GM12891 (cell line): ENCODE measurements around the gene SLC6A8.

Experiments used
- DNase-seq: peaks from one replicate; pipeline ENCODE4 v3.0.0; 2011; ENCODE audit warnings: low spot score; ENCODE audit not compliant: insufficient read length
- FAIRE-seq: peaks from 2 replicates; lab custom pipeline; 2011; peaks lifted over from hg19 to GRCh38; lab: Jason Lieb, UNC
- PAX5 ChIP-seq: IDR thresholded peaks from 2 replicates; pipeline ENCODE4 v1.6.1; 2011; ENCODE audit warnings: low read length, moderate library complexity, mild to moderate bottlenecking; ENCODE audit not compliant: insufficient read depth, severe bottlenecking
- POLR2A ChIP-seq: IDR thresholded peaks from 2 replicates; pipeline ENCODE4 v1.6.1; 2011; ENCODE audit warnings: low read depth, low read length, control low read depth
- POLR2AphosphoS5 ChIP-seq: IDR thresholded peaks from 2 replicates; pipeline ENCODE4 v1.6.1; 2011; ENCODE audit warnings: low read depth, low read length, control low read depth
- POU2F2 ChIP-seq: IDR thresholded peaks from 2 replicates; pipeline ENCODE4 v1.6.1; 2011; ENCODE audit warnings: low read depth, mild to moderate bottlenecking, control low read depth, low read length, moderate library complexity
- SPI1 ChIP-seq: IDR thresholded peaks from 2 replicates; pipeline ENCODE4 v1.6.1; 2011; ENCODE audit warnings: low read depth, low read length, control low read depth
- TAF1 ChIP-seq: IDR thresholded peaks from 2 replicates; pipeline ENCODE4 v1.6.1; 2011; ENCODE audit warnings: low read depth, low read length, control low read depth

SLC6A8 gene

DNA sequence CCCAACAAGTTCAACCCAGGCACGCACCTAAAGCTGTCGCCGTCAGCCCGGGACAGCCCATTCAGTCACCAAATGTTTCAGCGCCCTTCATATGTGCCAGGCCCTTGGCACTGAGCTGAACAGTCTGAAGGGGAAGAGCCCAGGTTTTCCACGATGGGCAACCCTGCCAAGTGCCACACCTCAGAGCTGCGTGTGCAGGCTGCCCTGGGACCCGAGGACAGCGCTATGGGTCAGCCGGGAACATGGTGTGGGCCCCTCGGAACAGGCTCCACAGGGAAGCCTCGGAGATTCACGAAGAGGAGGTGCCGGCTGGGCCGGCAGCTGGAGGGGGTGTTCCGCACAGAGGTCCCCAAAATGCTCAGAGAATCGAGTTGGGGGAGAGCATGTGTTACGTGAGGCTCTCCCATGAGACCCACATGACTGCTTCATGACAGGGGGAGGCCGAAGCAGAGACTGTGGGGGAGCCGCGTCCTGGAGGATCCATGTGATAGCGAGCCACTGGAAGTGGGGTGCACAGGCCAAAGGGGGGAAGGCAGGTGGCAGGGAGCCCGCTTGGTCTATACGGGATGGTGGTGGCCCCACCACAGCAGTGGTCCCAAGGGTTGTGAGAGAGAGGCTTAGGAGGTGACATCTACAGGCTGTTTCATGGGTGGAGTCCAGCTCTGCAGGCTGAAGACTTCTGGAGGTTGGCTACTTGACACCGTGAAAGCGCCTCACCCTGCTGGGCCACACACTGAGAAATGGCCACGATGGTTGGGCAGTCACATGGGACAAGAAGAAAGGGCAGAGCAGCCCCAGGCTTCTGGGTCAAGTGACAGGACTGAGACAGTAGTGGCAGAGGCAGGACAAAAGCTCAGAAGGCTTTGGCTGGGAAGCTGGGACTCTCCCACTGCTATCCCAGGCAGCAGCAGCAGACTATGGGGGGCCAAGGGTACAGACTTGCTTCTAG is 22.3 kb downstream of the SLC6A8 start:
- TF ChIP-seq SPI1 (no peak), POU2F2 (no peak), TAF1 (no peak), PAX5 (no peak), POLR2A (no peak), POLR2AphosphoS5 (no peak)
- no peak for FAIRE-seq
- no peak for DNase-seq

DNA sequence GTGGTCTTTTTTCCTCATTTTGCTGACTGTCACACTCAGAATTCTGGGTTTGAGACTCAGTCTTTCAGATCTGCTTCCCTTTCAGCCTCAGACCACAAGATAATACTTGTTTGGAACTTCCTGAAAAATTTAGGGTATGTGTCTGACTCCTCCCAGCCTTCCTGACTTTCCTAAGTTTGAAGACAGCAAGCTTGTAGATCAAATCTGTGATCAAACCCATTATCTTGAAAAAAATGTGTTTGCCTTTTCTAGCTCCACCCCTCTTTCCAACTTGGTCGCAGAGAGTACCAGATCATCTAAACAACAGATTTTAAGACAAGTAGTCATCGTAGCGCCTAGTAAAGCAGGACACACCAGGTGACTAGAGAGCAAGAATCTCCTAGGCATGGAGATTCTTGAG is 26.5 kb downstream of the SLC6A8 start:
- FAIRE-seq (no peak), DNase-seq (no peak)
- TF ChIP-seq POU2F2 (no peak), POLR2A (no peak), PAX5 (no peak), SPI1 (no peak)

DNA sequence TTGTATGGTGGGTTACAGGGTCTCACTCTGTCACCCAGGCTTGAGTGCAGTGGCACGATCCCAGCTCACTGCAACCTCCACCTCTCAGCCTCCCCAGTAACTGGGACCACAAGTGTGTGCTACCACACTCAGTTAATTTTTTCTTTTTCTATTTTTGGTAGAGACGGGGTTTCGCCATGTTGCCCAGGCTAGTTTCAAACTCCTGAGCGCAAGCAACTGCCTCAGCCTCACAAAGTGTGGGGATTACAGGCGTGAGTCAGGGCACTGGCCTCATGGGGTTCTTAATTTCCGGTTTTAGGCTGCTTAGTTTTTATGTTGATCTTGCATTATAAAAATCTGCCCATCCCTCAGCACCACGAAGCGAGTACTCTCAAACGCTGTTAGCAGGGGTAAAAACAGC is 29.7 kb downstream of the SLC6A8 start:
- DNase-seq (no peak), FAIRE-seq (no peak)

DNA sequence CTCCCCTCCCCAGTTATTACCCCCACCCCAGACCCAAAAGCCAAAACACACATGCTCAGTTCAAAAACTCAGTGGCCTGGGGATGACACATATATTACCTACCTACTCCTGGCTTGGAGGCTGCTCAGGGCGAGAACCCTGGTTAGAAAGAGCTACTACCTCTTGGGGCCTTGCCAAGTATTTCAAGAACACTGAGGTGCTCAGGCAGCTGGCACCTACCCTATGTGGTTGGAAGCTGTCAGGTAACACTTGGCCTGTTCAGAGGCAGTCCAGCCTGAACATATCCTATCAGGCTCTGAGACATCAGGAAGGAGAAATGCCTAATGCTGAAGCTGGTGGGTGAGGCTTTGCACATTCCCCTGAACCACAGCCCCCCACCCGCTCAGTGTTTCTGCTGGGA is 31.5 kb downstream of the SLC6A8 start:
- DNase-seq (no peak), FAIRE-seq (no peak)
- TF ChIP-seq POLR2A = no peak
- no peak for TF ChIP-seq PAX5
- TF ChIP-seq POLR2AphosphoS5 = no peak
- TF ChIP-seq TAF1 = no peak
- no peak for TF ChIP-seq POU2F2

More for the DNA sequence above, 29.7 kb downstream of the SLC6A8 start:
- TF ChIP-seq PAX5 = no peak
- TF ChIP-seq POLR2A = no peak
- no peak for TF ChIP-seq POLR2AphosphoS5
- no peak for TF ChIP-seq TAF1
- no peak for TF ChIP-seq POU2F2
- TF ChIP-seq SPI1 = no peak

DNA sequence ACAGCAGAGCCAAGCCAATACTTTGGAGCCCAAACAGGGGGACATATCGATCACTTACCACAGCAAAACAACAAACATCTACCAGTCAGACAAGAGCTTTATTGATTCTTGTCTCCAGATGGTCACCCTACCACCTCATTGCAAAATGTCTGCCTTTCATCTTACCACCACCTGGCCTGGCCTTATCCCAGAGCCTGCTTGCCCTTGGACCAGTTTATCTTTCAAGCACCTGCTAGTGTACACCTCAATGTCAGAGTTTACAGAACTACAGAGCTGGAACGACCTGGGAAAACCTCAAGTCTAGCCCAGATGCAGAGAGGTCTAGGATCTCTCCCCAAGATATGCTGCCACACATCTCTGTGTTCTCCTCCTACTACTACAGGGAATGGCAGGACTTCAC is 32.0 kb downstream of the SLC6A8 start:
- DNase-seq = no peak
- TF ChIP-seq POLR2A = no peak
- TF ChIP-seq SPI1 = no peak
- FAIRE-seq = no peak

DNA sequence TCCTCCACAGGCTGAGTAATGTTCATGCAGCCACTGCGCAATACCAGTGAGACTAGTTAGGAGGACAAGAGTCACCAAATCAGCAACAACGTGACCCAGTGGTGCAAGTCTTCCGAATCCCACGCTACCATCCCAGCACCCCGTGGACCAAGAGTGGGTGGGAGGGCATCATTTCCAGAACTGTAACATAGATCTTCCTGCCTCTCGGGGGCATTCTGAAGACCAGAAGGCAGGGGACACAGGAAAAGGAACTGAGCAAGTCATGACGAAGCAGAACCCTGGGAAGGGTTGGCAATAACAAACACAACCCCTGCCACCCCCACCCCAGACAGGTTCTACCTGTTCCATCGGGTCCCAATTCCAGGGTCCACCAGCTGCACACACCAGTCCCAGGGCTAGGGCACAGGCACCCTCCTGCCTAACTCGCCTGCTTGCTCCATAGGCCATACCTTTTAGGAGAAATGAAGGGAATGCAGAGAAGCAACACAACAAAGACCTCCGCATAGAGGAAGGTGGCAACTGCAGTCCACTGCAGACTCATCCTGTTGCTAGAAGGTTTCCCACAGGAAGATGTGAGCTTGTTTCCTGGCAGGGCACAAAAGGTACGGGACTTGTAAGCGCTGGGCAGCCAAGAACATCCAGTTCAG is 35.1 kb downstream of the SLC6A8 start:
- DNase-seq (no peak), FAIRE-seq (peak; percentile 52)

DNA sequence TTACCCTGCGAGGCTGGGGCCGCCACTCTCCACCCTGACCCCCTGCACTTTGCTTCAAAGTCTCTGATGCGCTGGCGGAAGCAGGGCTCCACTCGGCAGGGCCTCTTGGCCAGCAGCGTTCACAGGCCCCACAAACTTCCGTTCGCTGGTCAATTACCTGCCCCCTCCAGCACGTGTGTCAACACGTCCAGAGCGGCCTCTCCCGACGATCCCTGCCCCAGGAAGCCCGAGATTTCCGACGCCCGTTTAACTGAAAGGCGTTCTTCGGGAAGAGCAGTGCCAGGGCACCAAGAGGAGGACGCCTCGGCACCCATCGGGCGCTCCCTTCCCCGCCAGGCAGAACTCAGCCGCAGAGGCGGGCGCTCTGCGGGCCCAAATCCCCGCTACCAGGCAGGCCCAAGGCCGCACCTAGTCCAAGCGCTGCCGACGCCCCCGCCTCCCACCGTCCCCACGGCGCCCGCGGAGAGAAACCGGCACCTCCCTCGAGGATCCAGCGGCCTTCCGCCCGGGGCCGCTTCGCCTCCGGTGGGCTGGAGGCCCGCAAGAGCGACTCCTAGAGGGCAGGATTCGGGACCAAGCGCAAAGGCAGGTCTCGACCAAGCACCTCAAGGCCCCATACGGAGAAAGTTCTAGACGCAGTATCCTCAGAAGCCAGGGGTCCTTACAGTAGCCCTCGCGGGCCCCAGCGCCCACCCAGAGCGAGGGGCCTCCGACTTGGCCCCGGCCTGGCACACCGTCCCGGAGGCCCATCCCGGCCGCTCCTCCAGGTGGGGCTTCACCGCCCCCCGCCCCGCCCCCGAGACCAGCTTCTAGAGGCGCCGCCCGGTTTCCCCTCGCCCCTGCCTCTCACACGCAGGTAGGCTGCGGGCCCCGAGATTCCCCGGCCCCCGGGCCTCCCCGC is 35.9 kb downstream of the SLC6A8 start:
- DNase-seq (peak; percentile 54), FAIRE-seq (peak; percentile 79)
- TF ChIP-seq PAX5 (no peak), SPI1 (no peak), POU2F2 (no peak), POLR2AphosphoS5 (no peak), POLR2A (no peak)

More for the DNA sequence above, 35.1 kb downstream of the SLC6A8 start:
- TF ChIP-seq POLR2A = no peak
- TF ChIP-seq TAF1 = no peak
- TF ChIP-seq POU2F2 = no peak
- no peak for TF ChIP-seq PAX5
- no peak for TF ChIP-seq POLR2AphosphoS5
- TF ChIP-seq SPI1 = no peak

DNA sequence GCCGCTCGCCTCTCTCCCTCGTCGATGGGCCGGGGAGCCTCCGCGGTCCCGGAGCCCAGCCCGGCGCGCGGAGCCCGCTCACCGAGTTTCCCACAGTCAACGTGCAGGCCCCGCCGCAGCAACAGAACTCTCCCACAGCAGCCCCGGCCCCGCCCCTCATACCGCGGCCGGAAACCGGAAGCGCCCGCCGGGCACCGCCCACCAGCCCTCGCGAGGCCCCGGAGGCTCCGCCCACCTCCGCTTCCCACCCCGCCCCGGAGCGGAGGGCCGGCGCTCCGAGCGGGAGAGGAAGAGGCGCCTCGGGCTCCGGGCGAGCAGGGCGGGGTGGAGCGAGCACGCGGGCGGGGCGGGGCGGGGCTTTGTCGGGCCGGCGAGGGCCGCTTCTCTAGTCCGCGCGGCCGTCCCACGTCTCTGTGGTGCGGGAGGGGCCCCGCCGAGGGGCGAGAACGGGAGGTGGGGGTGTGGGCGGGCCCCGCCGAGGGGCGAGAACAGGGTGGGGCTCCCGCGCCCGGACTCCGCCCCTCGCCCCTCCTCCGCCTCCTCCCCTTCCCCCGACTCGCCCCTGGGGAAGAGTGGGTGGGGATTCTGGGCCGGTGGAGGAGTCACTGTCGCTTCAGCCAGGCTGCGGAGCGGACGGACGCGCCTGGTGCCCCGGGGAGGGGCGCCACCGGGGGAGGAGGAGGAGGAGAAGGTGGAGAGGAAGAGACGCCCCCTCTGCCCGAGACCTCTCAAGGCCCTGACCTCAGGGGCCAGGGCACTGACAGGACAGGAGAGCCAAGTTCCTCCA is 36.7 kb downstream of the SLC6A8 start, which contains the start of the genes ABCD1 and BCAP31:
Gene ABCD1, plus strand, starts transcription at position 605 of the 787 bp plus-strand sequence. CDS start 411 bp downstream, outside the sequence.
Gene BCAP31, minus strand, starts transcription at position 136 of the 787 bp plus-strand sequence. CDS start 1,143 bp downstream, outside the sequence.
- TF ChIP-seq POLR2A (peak; percentile 31; the same call in 1 of the 2 replicates), SPI1 (peak; percentile 16; the same call in 1 of the 2 replicates), PAX5 (no peak), POU2F2 (no peak), TAF1 (peak; percentile 41; the same call in 1 of the 2 replicates), POLR2AphosphoS5 (no peak; the same call in 1 of the 2 replicates)
- peak; percentile 87 for FAIRE-seq
- DNase-seq = peak; percentile 86
